ENCODE results near the gene SPAM1. TPM values are rescaled to one million over a fixed set of nuclear protein-coding genes. Genes with fewer than 3 reads are reported as not detected.
"Not testable (repeated sequence)": the region's sequence is repeated elsewhere in the genome, so short reads cannot be mapped to it uniquely, and the experiment has no call there.

Gene SPAM1, protein sequence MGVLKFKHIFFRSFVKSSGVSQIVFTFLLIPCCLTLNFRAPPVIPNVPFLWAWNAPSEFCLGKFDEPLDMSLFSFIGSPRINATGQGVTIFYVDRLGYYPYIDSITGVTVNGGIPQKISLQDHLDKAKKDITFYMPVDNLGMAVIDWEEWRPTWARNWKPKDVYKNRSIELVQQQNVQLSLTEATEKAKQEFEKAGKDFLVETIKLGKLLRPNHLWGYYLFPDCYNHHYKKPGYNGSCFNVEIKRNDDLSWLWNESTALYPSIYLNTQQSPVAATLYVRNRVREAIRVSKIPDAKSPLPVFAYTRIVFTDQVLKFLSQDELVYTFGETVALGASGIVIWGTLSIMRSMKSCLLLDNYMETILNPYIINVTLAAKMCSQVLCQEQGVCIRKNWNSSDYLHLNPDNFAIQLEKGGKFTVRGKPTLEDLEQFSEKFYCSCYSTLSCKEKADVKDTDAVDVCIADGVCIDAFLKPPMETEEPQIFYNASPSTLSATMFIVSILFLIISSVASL
- total RNA-seq (2014; rRNA removed; shearing (Covaris generic)): not detected in 2 replicates

DNA sequence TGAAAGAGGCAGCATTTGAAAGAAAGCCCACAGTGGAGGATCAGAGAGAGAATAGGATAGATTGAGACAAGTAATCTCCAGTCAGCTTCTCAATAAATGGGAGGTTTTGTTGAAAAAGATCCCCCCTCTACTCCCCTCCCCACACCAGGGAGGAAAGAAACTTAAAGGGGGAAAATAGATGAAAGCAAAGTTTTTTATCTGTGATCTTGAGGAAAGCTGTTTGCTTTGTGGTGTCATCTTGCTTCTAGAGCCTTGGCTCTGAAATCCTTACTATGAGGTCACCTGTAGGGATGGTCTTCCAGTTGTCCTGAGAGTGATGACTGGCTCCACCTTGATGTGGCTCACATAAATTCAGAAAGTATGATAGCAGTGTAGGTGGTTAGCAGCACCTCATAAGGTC, at the start of gene SPAM1:
SPAM1 (plus strand) TSS at position 301 of the 400 bp plus-strand sequence. CDS start 28,330 bp downstream, outside the sequence.
- no peak for DNase-seq (ENCODE audit: low spot score)

GRCh38 chr7:123876557-123877256, 48.3 kb upstream of the SPAM1 start:
- no peak for DNase-seq (ENCODE audit: low spot score)

DNA sequence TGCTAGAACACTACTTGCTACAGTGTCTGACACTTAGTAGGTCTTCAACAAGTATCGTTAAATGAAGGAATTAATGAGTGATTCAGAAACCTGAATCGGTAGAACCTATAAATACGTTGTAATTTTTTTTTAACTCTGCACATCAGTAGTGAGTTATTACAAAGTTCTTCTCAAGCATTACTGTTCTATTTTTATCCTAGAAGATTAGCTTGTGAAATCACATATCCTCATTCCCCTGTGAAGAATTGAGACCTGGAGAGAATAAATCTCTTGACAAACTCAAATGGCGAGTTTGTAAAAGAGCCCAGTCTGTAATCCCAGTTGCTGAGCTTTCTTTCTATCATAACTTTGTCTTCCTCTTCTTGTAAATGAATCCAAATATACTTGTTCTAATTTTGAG, 45.4 kb upstream of the SPAM1 start:
- no peak for DNase-seq (ENCODE audit: low spot score)

GRCh38 chr7:123881300-123881699, 43.7 kb upstream of the SPAM1 start:
- DNase-seq (ENCODE audit: low spot score): no peak

GRCh38 chr7:123883154-123883553, 41.9 kb upstream of the SPAM1 start:
- no peak for DNase-seq (ENCODE audit: low spot score)

GRCh38 chr7:123888192-123888591, 36.8 kb upstream of the SPAM1 start:
- DNase-seq (ENCODE audit: low spot score): no peak

GRCh38 chr7:123894753-123895152, 30.3 kb upstream of the SPAM1 start:
- DNase-seq (ENCODE audit: low spot score): not testable (repeated sequence)

DNA sequence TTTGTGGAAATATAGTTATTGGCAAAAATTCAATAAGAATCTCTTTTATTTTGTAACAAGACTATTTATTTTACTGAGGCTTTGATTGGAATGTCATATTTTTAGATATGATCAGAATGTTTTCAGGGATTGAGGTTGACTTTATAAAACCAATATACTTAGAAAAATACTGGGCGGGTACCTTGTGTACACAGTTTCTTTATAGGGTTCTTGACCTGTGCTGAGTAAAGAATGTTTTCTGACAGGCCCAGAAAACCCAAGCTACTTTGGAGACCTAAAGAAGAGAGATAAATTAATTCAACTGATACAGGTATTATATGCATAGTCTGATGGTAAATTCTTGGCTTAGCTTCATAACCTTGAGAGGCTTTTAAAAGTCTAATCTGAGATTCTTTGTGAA, 23.9 kb upstream of the SPAM1 start:
- DNase-seq (ENCODE audit: low spot score): no peak

- DNase-seq (ENCODE audit: low spot score): no peak
Observed at GRCh38 chr7:123905714-123906113, 19.3 kb upstream of the SPAM1 start.

- peak; percentile 26 for DNase-seq (ENCODE audit: low spot score)
Observed at GRCh38 chr7:123916240-123916724, 8.8 kb upstream of the SPAM1 start.

GRCh38 chr7:123917878-123918277, 7.2 kb upstream of the SPAM1 start:
- no peak for DNase-seq (ENCODE audit: low spot score)

- DNase-seq (ENCODE audit: low spot score): no peak
Observed at GRCh38 chr7:123918309-123918708, 6.7 kb upstream of the SPAM1 start.

DNA sequence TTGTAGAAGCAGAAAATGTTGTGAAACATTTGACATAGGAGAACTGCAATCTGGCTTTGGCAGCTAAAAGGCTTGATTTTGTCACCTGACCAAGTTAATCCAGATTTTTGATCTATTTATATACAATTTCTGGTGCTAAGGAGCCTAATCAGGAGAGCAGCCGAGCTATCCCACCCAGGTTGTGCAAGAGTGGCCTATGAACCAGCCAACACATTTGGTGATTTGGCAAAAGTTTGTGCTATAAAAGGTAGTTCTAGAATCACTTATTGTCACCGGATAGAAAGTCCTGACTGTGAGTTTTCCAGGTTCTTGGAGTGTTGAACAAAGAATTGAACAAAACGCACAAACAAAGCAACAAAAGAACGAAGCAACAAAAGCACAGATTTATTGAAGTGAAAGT, 1.4 kb upstream of the SPAM1 start:
- DNase-seq (ENCODE audit: low spot score): no peak

- DNase-seq (ENCODE audit: low spot score): peak; percentile 8
Observed at GRCh38 chr7:123929107-123929506, 4.1 kb downstream of the SPAM1 start.

GRCh38 chr7:123929655-123930054, 4.6 kb downstream of the SPAM1 start:
- DNase-seq (ENCODE audit: low spot score): no peak

DNA sequence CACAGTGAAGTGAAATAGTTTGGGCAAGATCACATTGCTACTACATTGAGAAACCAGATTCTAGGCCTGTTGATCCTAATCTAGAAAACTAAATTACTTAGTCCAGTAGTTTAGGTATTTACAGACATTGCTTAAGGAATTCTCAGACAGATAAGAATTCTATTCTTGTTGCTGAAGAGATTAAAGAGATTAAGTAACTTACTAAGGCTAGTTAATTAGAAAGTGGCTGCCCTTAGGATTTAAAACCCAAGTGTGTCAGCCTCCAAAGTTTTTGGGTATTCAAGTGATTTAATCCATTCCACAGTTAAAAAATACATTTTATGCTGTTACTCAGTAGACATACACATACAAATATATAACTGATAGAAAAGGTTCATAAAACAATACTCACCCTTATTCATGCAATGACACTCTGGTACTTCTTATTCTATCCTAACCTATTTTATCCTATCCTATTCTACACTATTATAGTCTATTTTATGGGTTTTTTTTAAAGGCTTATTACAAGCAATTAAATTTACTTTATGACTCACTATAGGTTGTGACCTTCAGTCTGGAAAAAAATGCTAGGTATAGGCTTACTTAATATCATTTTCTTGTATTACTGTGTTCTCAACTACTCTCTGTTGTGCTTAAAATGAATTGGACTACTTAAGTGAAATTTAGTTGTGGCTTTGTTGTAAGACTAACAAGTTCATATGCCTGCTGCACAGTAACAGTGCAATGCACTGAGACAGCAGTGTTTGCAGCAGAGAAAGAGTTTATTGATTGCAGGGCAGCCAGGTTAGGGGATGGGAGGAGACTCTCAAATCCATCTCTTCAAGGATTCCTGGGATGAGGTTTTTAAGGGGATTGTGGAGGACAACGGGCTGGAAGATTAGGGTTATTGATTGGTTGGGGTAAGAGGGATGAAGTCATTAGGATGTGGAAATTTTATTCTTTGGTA, 10.7 kb downstream of the SPAM1 start:
- DNase-seq (ENCODE audit: low spot score): no peak

DNA sequence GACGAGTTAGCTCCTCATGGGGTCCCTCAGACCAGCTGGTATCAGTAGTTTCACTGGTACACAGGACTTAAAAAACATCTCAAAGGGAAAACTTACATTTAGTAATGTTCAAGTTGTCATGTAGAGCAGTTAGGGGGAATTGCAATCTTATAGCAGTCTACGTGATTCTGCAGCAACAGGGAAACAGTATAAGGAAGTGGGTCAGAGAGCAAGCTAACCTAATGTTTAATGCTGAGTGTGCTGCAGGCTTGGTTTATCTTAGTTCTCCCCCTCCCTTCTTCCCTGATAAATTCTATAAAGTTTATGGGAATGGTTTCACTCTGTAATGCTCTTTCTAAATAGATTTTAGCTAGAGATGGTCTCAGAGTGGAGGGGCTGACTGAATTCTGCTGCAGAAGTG, 11.3 kb downstream of the SPAM1 start:
- DNase-seq (ENCODE audit: low spot score): no peak

DNA sequence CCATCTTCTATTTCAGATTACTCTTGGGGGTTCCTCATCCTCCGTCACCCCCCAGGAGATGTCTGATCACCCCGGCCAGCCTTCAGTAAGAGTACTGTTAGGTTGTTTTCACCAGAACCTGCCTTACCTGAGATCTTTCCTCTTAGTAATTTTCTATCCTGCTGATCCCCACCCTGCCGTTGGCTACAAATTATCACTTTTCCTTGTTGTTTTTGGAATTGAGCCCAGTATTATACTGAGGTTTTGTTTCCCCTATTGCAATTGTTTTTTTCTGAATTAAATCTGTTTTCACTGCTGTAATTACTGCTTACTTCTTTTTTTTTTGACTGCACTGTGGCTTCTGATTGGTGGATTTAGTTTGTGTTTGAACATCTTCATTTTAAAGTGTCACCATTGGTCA, 14.7 kb downstream of the SPAM1 start:
- DNase-seq (ENCODE audit: low spot score): no peak

- no peak for DNase-seq (ENCODE audit: low spot score)
Observed at GRCh38 chr7:123941391-123942180, 16.5 kb downstream of the SPAM1 start.

GRCh38 chr7:123944395-123944794, 19.4 kb downstream of the SPAM1 start:
- no peak for DNase-seq (ENCODE audit: low spot score)

DNA sequence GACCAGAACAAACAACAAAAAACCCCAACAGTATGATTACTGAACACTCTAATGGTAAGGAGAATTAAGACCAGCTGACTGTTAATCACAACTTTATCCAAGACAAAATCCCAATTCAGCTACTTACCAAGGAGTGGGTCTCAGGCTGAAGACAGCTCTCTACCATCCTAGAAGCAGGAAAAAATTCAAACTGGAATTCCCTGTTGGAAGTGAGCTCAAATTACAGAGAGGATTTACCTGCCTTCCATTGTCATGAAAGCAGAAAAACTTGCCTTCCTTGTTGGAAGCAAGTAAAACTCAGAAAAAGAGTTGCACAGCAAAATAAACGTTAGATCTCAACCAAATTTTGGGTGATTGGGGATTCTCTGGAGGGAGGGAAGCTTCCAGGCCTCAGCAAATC, 20.9 kb downstream of the SPAM1 start:
- no peak for DNase-seq (ENCODE audit: low spot score)
